GM12872 (cell line): ENCODE results near the gene DAZL.

Experiments used
- CTCF ChIP-seq: IDR thresholded peaks from 3 replicates; pipeline ENCODE4 v1.5.1; 2011; ENCODE audit warnings: low read depth, mild to moderate bottlenecking, low read length, moderate library complexity; ENCODE audit not compliant: insufficient read depth

DAZL gene

DNA sequence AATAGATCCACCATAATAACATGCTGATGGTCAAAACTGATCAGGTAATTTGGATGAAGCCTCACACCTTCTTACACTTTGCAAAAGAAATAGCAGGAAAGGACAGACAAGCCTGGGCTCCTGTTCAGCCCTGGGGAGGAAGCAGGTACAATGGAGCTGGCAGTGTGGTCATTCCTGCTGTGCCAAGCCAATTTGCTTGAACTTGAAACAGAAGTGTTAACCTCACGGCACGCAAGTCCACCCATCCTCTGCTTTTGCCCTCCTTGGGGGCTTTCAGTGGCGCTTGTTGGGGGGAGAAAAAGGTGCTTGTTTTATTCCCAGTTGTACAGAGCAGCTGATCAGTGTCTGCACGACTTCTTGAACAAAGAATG lies 54.9 kb downstream of the DAZL start:
- no peak for TF ChIP-seq CTCF

DNA sequence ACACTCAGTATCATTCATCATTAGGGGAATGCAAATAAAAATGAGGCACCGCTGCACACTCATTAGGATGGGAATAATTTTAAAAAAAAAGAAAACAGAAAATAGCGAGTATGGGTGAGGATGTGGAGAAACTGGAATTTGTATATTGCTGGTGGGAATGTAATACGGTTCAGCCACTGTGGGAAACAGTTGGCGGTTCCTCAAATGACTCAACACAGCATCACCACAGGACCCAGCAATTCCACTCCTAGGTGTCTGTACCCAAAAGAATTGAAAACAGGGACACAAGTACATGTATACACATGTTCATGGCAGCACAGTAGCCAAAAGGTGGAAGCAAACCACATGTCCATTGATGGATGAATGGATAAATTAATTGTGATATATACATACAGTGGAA lies 56.5 kb downstream of the DAZL start:
- no peak for TF ChIP-seq CTCF

- no peak for TF ChIP-seq CTCF
Observed at GRCh38 chr3:16547561-16548357, 57.5 kb downstream of the DAZL start.

DNA sequence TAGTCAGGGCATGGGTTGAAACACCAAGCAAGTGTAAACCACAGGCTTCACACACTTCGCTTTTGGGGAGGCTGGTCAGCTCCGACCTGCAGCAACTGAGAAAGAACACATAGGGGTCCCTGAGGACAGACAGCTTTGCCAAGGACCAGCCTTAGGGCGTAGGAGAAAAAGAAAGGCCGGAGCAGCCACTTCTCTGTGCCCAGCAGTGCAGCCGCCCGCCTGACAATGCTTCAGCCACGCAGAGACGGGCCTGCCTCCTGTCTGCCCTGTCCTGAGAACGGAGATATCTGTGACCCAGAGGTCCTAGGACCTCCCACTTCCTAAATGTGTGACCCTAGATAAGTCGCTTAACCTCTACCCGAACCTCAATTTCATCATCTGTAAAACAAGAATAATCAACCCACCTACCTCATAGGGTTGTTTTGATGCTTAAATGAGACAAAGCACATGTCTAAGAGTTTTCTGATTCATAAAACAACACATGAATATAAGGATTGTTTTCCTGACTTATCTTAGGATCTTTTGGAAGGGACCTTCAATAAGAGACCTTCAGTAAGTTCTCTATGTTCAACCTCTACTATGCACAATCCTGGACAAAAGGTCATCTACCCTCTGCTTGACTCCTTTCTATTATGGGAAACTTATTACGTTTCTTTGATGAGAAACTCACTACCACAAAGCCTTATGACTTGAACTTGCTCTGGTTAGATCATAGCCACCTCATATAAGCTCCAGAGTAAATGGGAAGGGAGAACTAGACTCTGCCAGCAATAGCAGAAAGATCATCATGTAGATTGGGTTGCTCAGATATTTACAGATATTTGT lies 58.8 kb downstream of the DAZL start:
- no peak for TF ChIP-seq CTCF

- TF ChIP-seq CTCF, result no peak
Observed at GRCh38 chr3:16545413-16546185, 59.6 kb downstream of the DAZL start.

DNA sequence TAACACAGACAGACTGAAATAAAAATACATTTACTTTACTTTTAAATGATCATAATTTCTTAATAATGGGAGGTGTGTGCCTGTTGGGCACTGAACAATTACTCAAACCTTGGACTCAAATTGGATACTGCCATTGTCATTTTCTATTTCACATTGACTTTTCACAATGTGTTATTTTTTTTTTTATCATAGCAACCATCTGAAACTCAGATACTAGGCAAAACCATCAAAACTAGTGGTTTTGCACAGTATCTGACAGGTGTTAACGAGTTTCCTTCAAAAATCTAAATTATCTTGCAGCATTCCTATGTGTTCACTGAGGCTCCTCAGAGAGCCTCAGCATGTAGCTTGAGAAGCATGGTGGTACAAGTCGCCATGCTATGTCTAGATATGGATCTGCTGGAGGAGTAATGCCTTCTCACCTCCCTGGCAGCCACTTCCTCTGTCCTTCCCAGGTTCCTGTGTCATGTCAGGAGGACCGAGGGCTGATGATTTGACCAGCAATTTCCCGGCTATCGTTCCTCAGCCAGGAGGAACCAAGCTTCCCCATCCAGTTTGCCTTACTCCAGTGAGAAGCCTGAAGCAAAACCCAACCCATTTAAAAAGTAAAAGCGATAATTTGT lies 61.9 kb downstream of the DAZL start:
- TF ChIP-seq CTCF, result no peak

GRCh38 chr3:16538507-16538906 lies 66.7 kb downstream of the DAZL start:
- no peak for TF ChIP-seq CTCF
